Endothelial cell of umbilical vein (primary cell): Measurements from ENCODE around the gene RANBP1. TPM values are rescaled to one million over a fixed set of nuclear protein-coding genes. Genes with fewer than 3 reads are reported as not detected.

Experiments used
- BruUV-seq: library from RNA; stranded (reverse); fragments of 400-500 nt; replicated peaks from 2 replicates; lab custom pipeline; 2021; lab: Mats Ljungman, UMichigan
- CTCF ChIA-PET: fragments of 300-600, 350-600 bp; sonication (Branson Sonifier 250); formaldehyde crosslinking; loops from one replicate; lab custom pipeline; 2021; ENCODE audit warnings: antibody characterized with exemption, inconsistent platforms; lab: Charles Lee
- POLR2A ChIA-PET: fragments of 300-600, 350-600 bp; sonication (Branson Sonifier 250); formaldehyde crosslinking; loops from one replicate; lab custom pipeline; 2021; ENCODE audit warnings: antibody characterized with exemption, inconsistent platforms; lab: Charles Lee
- DNase-seq: peaks from one replicate; pipeline ENCODE4 v3.0.0-alpha.2; 2011; ENCODE audit warnings: low read depth, low spot score
- FAIRE-seq: peaks from 2 replicates; lab custom pipeline; 2011; peaks lifted over from hg19 to GRCh38; lab: Jason Lieb, UNC
- H2AFZ ChIP-seq: 2 replicates; pipeline ENCODE4 v1.6.0; 2012; ENCODE audit warnings: low read depth, low read length, control low read depth, inconsistent platforms
- H3K27ac ChIP-seq: 2 replicates; pipeline ENCODE4 v1.5.1; 2011; ENCODE audit warnings: low read depth, mild to moderate bottlenecking, control low read depth, low read length, moderate library complexity; ENCODE audit not compliant: insufficient read depth
- H3K27me3 ChIP-seq, 2 experiments: 2 replicates each; pipeline versions ENCODE4 v1.6.0 to v1.6.1; 2011; ENCODE audit warnings: low read length in 2 of 2, mixed read lengths in 1 of 2; ENCODE audit not compliant: control insufficient read depth in 2 of 2, insufficient read depth in 2 of 2
- H3K36me3 ChIP-seq, 2 experiments: 2 replicates in 1 of 2; 3 replicates in 1 of 2; pipeline ENCODE4 v1.5.1; 2011; ENCODE audit warnings: low read length in 2 of 2, mild to moderate bottlenecking in 1 of 2, moderate library complexity in 1 of 2; ENCODE audit not compliant: control insufficient read depth in 2 of 2, insufficient read depth in 2 of 2; ENCODE audit errors: extremely low read depth in 1 of 2
- H3K4me1 ChIP-seq: 3 replicates; pipeline ENCODE4 v1.5.1; 2011; ENCODE audit warnings: mild to moderate bottlenecking, low read length; ENCODE audit not compliant: control insufficient read depth, insufficient read depth; ENCODE audit errors: extremely low read depth
- H3K4me2 ChIP-seq: 2 replicates; pipeline ENCODE4 v1.6.1; 2011; ENCODE audit warnings: low read length, control low read depth, mixed read lengths; ENCODE audit not compliant: insufficient read depth
- H3K4me3 ChIP-seq, 3 experiments: fragments of 200-600 bp in 1 of 3; sonication (generic), shearing (Covaris generic) in 1 of 3; replicated peaks in 1 of 3; 2 replicates each; pipeline ENCODE4 v1.5.1; 2011 to 2016; ENCODE audit warnings: control low read depth in 3 of 3, low read length in 3 of 3, mild to moderate bottlenecking in 2 of 3, inconsistent platforms in 1 of 3, low read depth in 1 of 3, moderate library complexity in 1 of 3; ENCODE audit not compliant: insufficient read depth in 1 of 3
- H3K79me2 ChIP-seq: 2 replicates; pipeline ENCODE4 v1.6.0; 2012; ENCODE audit warnings: low read length, inconsistent platforms; ENCODE audit not compliant: control insufficient read depth, insufficient read depth
- H3K9ac ChIP-seq: replicated peaks from 2 replicates; pipeline ENCODE3; 2011; ENCODE audit warnings: low read length, control low read depth; ENCODE audit not compliant: insufficient read depth; ENCODE audit errors: extremely low read depth
- H3K9me1 ChIP-seq: replicated peaks from 3 replicates; pipeline ENCODE4 v1.6.0; 2011; ENCODE audit warnings: mild to moderate bottlenecking, low read length; ENCODE audit not compliant: control insufficient read depth, insufficient read depth; ENCODE audit errors: extremely low read depth
- H3K9me3 ChIP-seq: replicated peaks from 2 replicates; pipeline ENCODE4 v1.5.1; 2012; ENCODE audit warnings: low read length, inconsistent platforms; ENCODE audit not compliant: control insufficient read depth, insufficient read depth
- H4K20me1 ChIP-seq: replicated peaks from 2 replicates; pipeline ENCODE3; 2011; ENCODE audit warnings: mild to moderate bottlenecking, low read length; ENCODE audit not compliant: control insufficient read depth, insufficient read depth; ENCODE audit errors: extremely low read depth
- CTCF ChIP-seq, 2 donors: IDR thresholded peaks; 1 replicate in 1 of 2; 2 replicates in 1 of 2; pipeline ENCODE4 v1.5.1; 2011; ENCODE audit warnings: low read length in 2 of 2, mild to moderate bottlenecking in 2 of 2, moderate library complexity in 2 of 2, control low read depth in 1 of 2, inconsistent platforms in 1 of 2, low read depth in 1 of 2; ENCODE audit not compliant: insufficient read depth in 1 of 2; ENCODE audit errors: extremely low read depth in 1 of 2
- EZH2 ChIP-seq: IDR thresholded peaks from 2 replicates; pipeline ENCODE4 v1.6.1; 2012; ENCODE audit warnings: borderline replicate concordance, low read depth, mild to moderate bottlenecking, moderate library complexity, low read length, inconsistent platforms; ENCODE audit not compliant: severe bottlenecking
- FOS ChIP-seq: IDR thresholded peaks from 2 replicates; pipeline ENCODE4 v1.6.1; 2011; ENCODE audit warnings: mild to moderate bottlenecking, low read length, moderate library complexity, borderline replicate concordance; ENCODE audit not compliant: insufficient read depth
- GATA2 ChIP-seq: IDR thresholded peaks from 2 replicates; pipeline ENCODE4 v1.7.0; 2011; ENCODE audit warnings: low read depth, mild to moderate bottlenecking, moderate library complexity, mixed read lengths, low read length; ENCODE audit not compliant: insufficient read length, insufficient read depth
- JUN ChIP-seq: IDR thresholded peaks from 2 replicates; pipeline ENCODE4 v1.6.1; 2011; ENCODE audit warnings: borderline replicate concordance, low read depth; ENCODE audit not compliant: insufficient read length, insufficient read depth
- MAX ChIP-seq: IDR thresholded peaks from 2 replicates; pipeline ENCODE4 v1.6.1; 2011; ENCODE audit not compliant: insufficient read depth, insufficient read length
- MYC ChIP-seq: IDR thresholded peaks from one replicate; pipeline ENCODE4 v1.6.1; 2011; ENCODE audit warnings: mild to moderate bottlenecking, low read depth, low read length
- POLR2A ChIP-seq: IDR thresholded peaks from 2 replicates; pipeline ENCODE4 v1.6.1; 2012; ENCODE audit warnings: low read depth, mild to moderate bottlenecking, control low read depth, low read length
- POLR2AphosphoS5 ChIP-seq: IDR thresholded peaks from 2 replicates; pipeline ENCODE4 v1.6.1; 2012; ENCODE audit warnings: low read depth, mild to moderate bottlenecking, control low read depth, low read length, moderate library complexity; ENCODE audit not compliant: insufficient read depth
- dilution Hi-C: fragments of 300-500 bp; cut with MboI; formaldehyde crosslinking; loops from one replicate; pipeline ENCODE4 v1.15.0; 2019; ENCODE audit warnings: low sequenced_read_pairs; ENCODE audit not compliant: extremely low pct_ligation_motif_present
- intact Hi-C: fragments of 100-400 bp; cut with micrococcal nuclease; formaldehyde crosslinking; loops from one replicate; pipeline ENCODE4 v1.10.0; 2022
- polyA plus RNA-seq, 4 experiments: library from polyadenylated mRNA; depleted of rRNA in 3 of 4; stranded (reverse) in 3 of 4; unstranded in 1 of 4; fragments of >200 nt; gene quantifications; 2 replicates each; pipeline versions ENCODE4 v1.2.1 to v1.2.3, GENCODE V29; 2011 to 2012; ENCODE audit warnings: missing spikeins in 1 of 4
- total RNA-seq: library from RNA; stranded (reverse); gene quantifications from 2 replicates; pipeline ENCODE4 v1.2.3, GENCODE V29; 2021

RANBP1 gene
- total and polyA plus RNA-seq, 2 donors (not counting 3 experiments of a cell fraction or from before 2014, with no cell fraction given): 228 to 247 TPM

- Histone ChIP-seq H3K4me3 (no peak overlapping the region), H3K4me1 (peaks cover 6% of the 10 kb centered on the region), H3K4me2 (no peak overlapping the region), H2AFZ (no peak overlapping the region), H3K79me2 (peaks cover 65% of the 10 kb centered on the region), H3K27ac (no peak overlapping the region), H3K36me3 (peaks cover 3 to 6% of the 10 kb centered on the region in 2 experiments), H3K27me3 (no peaks in the 10 kb centered on the region), H3K9me1 (no peaks in the 10 kb centered on the region), H4K20me1 (no peaks in the 10 kb centered on the region), H3K9me3 (no peaks in the 10 kb centered on the region), H3K9ac (no peak overlapping the region)
- intact Hi-C loops (no loop called here), dilution Hi-C loops (no loop called here)
- TF ChIP-seq CTCF (IDR thresholded peaks at IDR 0.05; ENCODE audit: extremely low read depth in 1 of 2, insufficient read depth in 1 of 2, low read depth in 1 of 2, low read length in 2 of 2) (no peak), POLR2AphosphoS5 (no peak), EZH2 (no peak), MYC (no peak), JUN (no peak), GATA2 (no peak), MAX (no peak), POLR2A (no peak), FOS (no peak)
- no TSS peak for BruUV-seq
- no peak for DNase-seq
- FAIRE-seq: no peak
- ChIA-PET POLR2A (no interaction called here), CTCF (no interaction called here)
Observed at GRCh38 chr22:20135265-20135664, 19.4 kb downstream of the RANBP1 start.
